HCT116 (cell line): ENCODE measurements around the gene AXL. TPM values are rescaled to one million over a fixed set of nuclear protein-coding genes. Genes with fewer than 3 reads are reported as not detected.

Source experiments
- ATAC-seq: fragments of 200-7000 bp; cut with Tn5 transposase; 2 replicates; pipeline ENCODE4 v1.9.1; 2020; ENCODE audit warnings: mild to moderate bottlenecking, moderate library complexity
- BruUV-seq: library from RNA; stranded (reverse); fragments of 400-500 nt; replicated peaks from 2 replicates; lab custom pipeline; 2021; lab: Mats Ljungman, UMichigan
- CTCF ChIA-PET: fragments of 300-600 bp; sonication (Branson Sonifier 250); formaldehyde crosslinking; loops from one replicate; lab custom pipeline; 2021; ENCODE audit warnings: antibody characterized with exemption; lab: Charles Lee
- POLR2A ChIA-PET: fragments of 300-600, 350-600 bp; sonication (Branson Sonifier 250); formaldehyde crosslinking; loops from one replicate; lab custom pipeline; 2021; ENCODE audit warnings: antibody characterized with exemption; lab: Charles Lee
- RAD21 ChIA-PET, 2 experiments: fragments of 300-600 bp; sonication (Branson Sonifier 250); formaldehyde crosslinking; loops; one replicate each; lab custom pipeline; 2023; ENCODE audit warnings: low total read pairs in 2 of 2; ENCODE audit not compliant: uncharacterized antibody in 2 of 2, unreplicated experiment in 2 of 2, low non-redundant PET in 1 of 2; lab: Charles Lee
- DNase-seq: peaks from one replicate; pipeline ENCODE4 v3.0.0-alpha.2; 2010; ENCODE audit warnings: low read depth, low spot score
- H2AFZ ChIP-seq: fragments of 200-600 bp; shearing (Covaris generic), sonication (generic); 2 replicates; pipeline ENCODE4 v1.6.1; 2017; ENCODE audit warnings: low read depth, mixed run types, mixed read lengths, antibody characterized with exemption, low read length; ENCODE audit not compliant: poor library complexity, severe bottlenecking
- H3K27ac ChIP-seq: 2 replicates; pipeline ENCODE4 v1.5.1; 2012; ENCODE audit warnings: low read depth, low read length
- H3K27me3 ChIP-seq: fragments of 200-600 bp; sonication (generic); 2 replicates; pipeline ENCODE4 v1.6.1; 2016; ENCODE audit warnings: mixed run types, low read length, mixed read lengths; ENCODE audit not compliant: insufficient read depth
- H3K36me3 ChIP-seq, 2 experiments: fragments of 200-500 bp in 1 of 2; fragments of 200-600 bp in 1 of 2; sonication (Bioruptor generic) in 1 of 2; sonication (generic) in 1 of 2; 2 replicates each; pipeline versions ENCODE4 v1.5.1 to v1.6.1; 2014 to 2016; ENCODE audit warnings: low read length in 2 of 2, inconsistent platforms in 1 of 2, mixed read lengths in 1 of 2, mixed run types in 1 of 2; ENCODE audit not compliant: insufficient read depth in 2 of 2, control insufficient read depth in 1 of 2
- H3K4me1 ChIP-seq, 2 experiments: fragments of 200-600 bp in 1 of 2; sonication (generic) in 1 of 2; 2 replicates each; pipeline versions ENCODE4 v1.5.1 to v1.6.1; 2012 to 2017; ENCODE audit warnings: low read length in 2 of 2, inconsistent platforms in 1 of 2, mild to moderate bottlenecking in 1 of 2, mixed read lengths in 1 of 2, mixed run types in 1 of 2, moderate library complexity in 1 of 2; ENCODE audit not compliant: insufficient read depth in 2 of 2, control insufficient read depth in 1 of 2
- H3K4me2 ChIP-seq: fragments of 200-600 bp; sonication (generic); 2 replicates; pipeline ENCODE4 v1.6.1; 2017; ENCODE audit warnings: mixed run types, low read length, mixed read lengths
- H3K4me3 ChIP-seq, 2 experiments: fragments of 200-600 bp in 1 of 2; sonication (generic) in 1 of 2; replicated peaks in 1 of 2; 2 replicates each; pipeline ENCODE4 v1.5.1; 2011 to 2016; ENCODE audit warnings: low read length in 2 of 2, control low read depth in 1 of 2, low read depth in 1 of 2, mild to moderate bottlenecking in 1 of 2, mixed read lengths in 1 of 2, mixed run types in 1 of 2
- H3K79me2 ChIP-seq: fragments of 200-600 bp; sonication (generic); 2 replicates; pipeline ENCODE4 v1.6.1; 2017; ENCODE audit warnings: mild to moderate bottlenecking, mixed run types, low read length, moderate library complexity, mixed read lengths; ENCODE audit not compliant: insufficient read depth
- H3K9ac ChIP-seq: fragments of 200-600 bp; sonication (generic); 2 replicates; pipeline ENCODE4 v1.6.1; 2016; ENCODE audit warnings: low read length, mixed read lengths
- H3K9me2 ChIP-seq: fragments of 200-600 bp; sonication (generic), shearing (Covaris generic); 2 replicates; pipeline ENCODE4 v1.6.1; 2017; ENCODE audit warnings: mixed run types, mild to moderate bottlenecking, moderate library complexity; ENCODE audit not compliant: insufficient read depth
- H3K9me3 ChIP-seq, 2 experiments: fragments of 200-500 bp in 1 of 2; fragments of 200-600 bp in 1 of 2; sonication (Bioruptor generic) in 1 of 2; sonication (generic) in 1 of 2; 2 replicates each; pipeline ENCODE4 v1.6.1; 2014 to 2017; ENCODE audit warnings: low read length in 2 of 2, mixed read lengths in 2 of 2, inconsistent platforms in 1 of 2, low read depth in 1 of 2, mild to moderate bottlenecking in 1 of 2, mixed run types in 1 of 2, moderate library complexity in 1 of 2; ENCODE audit not compliant: control insufficient read depth in 1 of 2, insufficient read depth in 1 of 2
- H4K20me1 ChIP-seq: fragments of 200-600 bp; sonication (generic), shearing (Covaris generic); 2 replicates; pipeline ENCODE4 v1.6.1; 2017; ENCODE audit warnings: mixed run types, mild to moderate bottlenecking, moderate library complexity; ENCODE audit not compliant: insufficient read depth
- CEBPB ChIP-seq: IDR thresholded peaks from 2 replicates; pipeline ENCODE4 v1.6.1; 2012; ENCODE audit warnings: low read depth
- ELF1 ChIP-seq: IDR thresholded peaks from 2 replicates; pipeline ENCODE4 v1.6.1; 2012; ENCODE audit warnings: low read depth, borderline replicate concordance
- EZH2 ChIP-seq: fragments of 200-600 bp; sonication (generic); IDR thresholded peaks from 2 replicates; pipeline ENCODE4 v1.6.1; 2017; ENCODE audit warnings: antibody characterized with exemption, mixed run types
- FOSL1 ChIP-seq: IDR thresholded peaks from 2 replicates; pipeline ENCODE4 v1.6.1; 2012; ENCODE audit warnings: low read depth
- POLR2AphosphoS5 ChIP-seq: IDR thresholded peaks from 2 replicates; pipeline ENCODE4 v1.6.1; 2011; ENCODE audit warnings: mild to moderate bottlenecking, low read depth, low read length, moderate library complexity
- SP1 ChIP-seq: IDR thresholded peaks from 2 replicates; pipeline ENCODE4 v1.6.1; 2012; ENCODE audit warnings: low read depth
- SRF ChIP-seq: IDR thresholded peaks from 2 replicates; pipeline ENCODE4 v1.6.1; 2012; ENCODE audit warnings: low read depth
- TCF7L2 ChIP-seq: IDR thresholded peaks from 2 replicates; pipeline ENCODE4 v1.7.0; 2011; ENCODE audit warnings: borderline replicate concordance, inconsistent platforms; ENCODE audit not compliant: insufficient read depth, insufficient read length; ENCODE audit errors: extremely low read depth
- ZNF274 ChIP-seq: fragments of 200-500 bp; sonication (Bioruptor generic); IDR thresholded peaks from 2 replicates; pipeline ENCODE4 v1.6.1; 2014; ENCODE audit warnings: mild to moderate bottlenecking, low read depth, low read length, inconsistent platforms
- intact Hi-C: fragments of 100-400 bp; cut with micrococcal nuclease; formaldehyde crosslinking; loops from 2 replicates; pipeline ENCODE4 v1.10.0; 2022
- total RNA-seq: library from RNA; stranded (reverse); gene quantifications from one replicate; pipeline ENCODE4 v1.2.1, GENCODE V29; 2021; ENCODE audit not compliant: unreplicated experiment
- TF ChIP-seq, protein P1 (sequence below): IDR thresholded peaks from 2 replicates; pipeline ENCODE4 v1.6.1; 2012
- TF ChIP-seq, protein P2 (sequence below), 3 experiments: fragments of 200-600 bp in 1 of 3; sonication (generic) in 1 of 3; IDR thresholded peaks in 2 of 3; conservative IDR thresholded peaks in 1 of 3; 2 replicates each; pipeline ENCODE4 v1.5.1; 2012 to 2017; ENCODE audit warnings: low read depth in 2 of 3, low read length in 2 of 3, antibody characterized with exemption in 1 of 3, borderline replicate concordance in 1 of 3, control low read depth in 1 of 3, mild to moderate bottlenecking in 1 of 3, mixed read lengths in 1 of 3, mixed run types in 1 of 3, moderate library complexity in 1 of 3; ENCODE audit not compliant: insufficient read depth in 1 of 3
- TF ChIP-seq, protein P3 (sequence below): IDR thresholded peaks from 2 replicates; pipeline ENCODE4 v1.6.1; 2012; ENCODE audit warnings: low read depth

The AXL gene
- total RNA-seq, 1 experiment from 2014 or later = 47.4 TPM

DNA sequence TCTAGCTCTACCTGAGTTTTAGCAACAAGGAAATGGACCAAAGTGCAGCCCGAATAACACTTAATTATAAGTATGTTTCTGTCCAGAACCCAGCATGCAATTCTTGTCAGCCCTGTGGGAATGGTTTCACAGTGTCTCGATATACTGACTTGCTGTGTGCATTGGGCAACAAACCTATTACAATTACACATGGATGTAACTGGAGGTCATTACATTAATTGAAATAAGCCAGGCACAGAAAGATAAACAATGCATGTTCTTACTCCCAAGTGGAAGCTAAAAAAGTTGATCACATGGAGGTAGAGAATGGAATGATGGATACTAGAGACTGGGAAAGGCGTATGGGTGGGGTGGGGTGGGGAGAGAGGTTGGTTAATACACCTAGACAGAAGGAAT, 31.1 kb upstream of the AXL start:
- Histone ChIP-seq H3K27me3 (no peaks in the 10 kb centered on the region), H3K9me2 (no peaks in the 10 kb centered on the region), H2AFZ (no peak overlapping the region), H3K27ac (no peak overlapping the region), H3K9me3 (no peaks in the 10 kb centered on the region), H3K9ac (no peak overlapping the region), H3K79me2 (no peaks in the 10 kb centered on the region), H3K4me1 (peaks cover 12 to 14% of the 10 kb centered on the region in 2 experiments), H3K36me3 (no peaks in the 10 kb centered on the region), H4K20me1 (no peaks in the 10 kb centered on the region), H3K4me3 (no peak overlapping the region), H3K4me2 (no peak overlapping the region)
- RAD21 ChIA-PET = no interaction called here
- POLR2A ChIA-PET = no interaction called here
- TF ChIP-seq EZH2 = no peak
- TF ChIP-seq FOSL1 = no peak
- no peak for TF ChIP-seq SP1
- no peak for TF ChIP-seq TCF7L2
- no peak for TF ChIP-seq ZNF274
- TF ChIP-seq, protein P1, sequence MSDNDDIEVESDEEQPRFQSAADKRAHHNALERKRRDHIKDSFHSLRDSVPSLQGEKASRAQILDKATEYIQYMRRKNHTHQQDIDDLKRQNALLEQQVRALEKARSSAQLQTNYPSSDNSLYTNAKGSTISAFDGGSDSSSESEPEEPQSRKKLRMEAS = no peak
- no peak for TF ChIP-seq SRF
- no peak for TF ChIP-seq CEBPB
- TF ChIP-seq POLR2AphosphoS5 = no peak
- TF ChIP-seq, protein P2, sequence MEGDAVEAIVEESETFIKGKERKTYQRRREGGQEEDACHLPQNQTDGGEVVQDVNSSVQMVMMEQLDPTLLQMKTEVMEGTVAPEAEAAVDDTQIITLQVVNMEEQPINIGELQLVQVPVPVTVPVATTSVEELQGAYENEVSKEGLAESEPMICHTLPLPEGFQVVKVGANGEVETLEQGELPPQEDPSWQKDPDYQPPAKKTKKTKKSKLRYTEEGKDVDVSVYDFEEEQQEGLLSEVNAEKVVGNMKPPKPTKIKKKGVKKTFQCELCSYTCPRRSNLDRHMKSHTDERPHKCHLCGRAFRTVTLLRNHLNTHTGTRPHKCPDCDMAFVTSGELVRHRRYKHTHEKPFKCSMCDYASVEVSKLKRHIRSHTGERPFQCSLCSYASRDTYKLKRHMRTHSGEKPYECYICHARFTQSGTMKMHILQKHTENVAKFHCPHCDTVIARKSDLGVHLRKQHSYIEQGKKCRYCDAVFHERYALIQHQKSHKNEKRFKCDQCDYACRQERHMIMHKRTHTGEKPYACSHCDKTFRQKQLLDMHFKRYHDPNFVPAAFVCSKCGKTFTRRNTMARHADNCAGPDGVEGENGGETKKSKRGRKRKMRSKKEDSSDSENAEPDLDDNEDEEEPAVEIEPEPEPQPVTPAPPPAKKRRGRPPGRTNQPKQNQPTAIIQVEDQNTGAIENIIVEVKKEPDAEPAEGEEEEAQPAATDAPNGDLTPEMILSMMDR (IDR thresholded peaks at IDR 0.05 in 2 of 3, conservative IDR thresholded peaks at IDR 0.05 in 1 of 3; ENCODE audit: borderline replicate concordance in 1 of 3, insufficient read depth in 1 of 3, low read depth in 2 of 3, low read length in 2 of 3) = no peak
- no peak for TF ChIP-seq ELF1
- TF ChIP-seq, protein P3, sequence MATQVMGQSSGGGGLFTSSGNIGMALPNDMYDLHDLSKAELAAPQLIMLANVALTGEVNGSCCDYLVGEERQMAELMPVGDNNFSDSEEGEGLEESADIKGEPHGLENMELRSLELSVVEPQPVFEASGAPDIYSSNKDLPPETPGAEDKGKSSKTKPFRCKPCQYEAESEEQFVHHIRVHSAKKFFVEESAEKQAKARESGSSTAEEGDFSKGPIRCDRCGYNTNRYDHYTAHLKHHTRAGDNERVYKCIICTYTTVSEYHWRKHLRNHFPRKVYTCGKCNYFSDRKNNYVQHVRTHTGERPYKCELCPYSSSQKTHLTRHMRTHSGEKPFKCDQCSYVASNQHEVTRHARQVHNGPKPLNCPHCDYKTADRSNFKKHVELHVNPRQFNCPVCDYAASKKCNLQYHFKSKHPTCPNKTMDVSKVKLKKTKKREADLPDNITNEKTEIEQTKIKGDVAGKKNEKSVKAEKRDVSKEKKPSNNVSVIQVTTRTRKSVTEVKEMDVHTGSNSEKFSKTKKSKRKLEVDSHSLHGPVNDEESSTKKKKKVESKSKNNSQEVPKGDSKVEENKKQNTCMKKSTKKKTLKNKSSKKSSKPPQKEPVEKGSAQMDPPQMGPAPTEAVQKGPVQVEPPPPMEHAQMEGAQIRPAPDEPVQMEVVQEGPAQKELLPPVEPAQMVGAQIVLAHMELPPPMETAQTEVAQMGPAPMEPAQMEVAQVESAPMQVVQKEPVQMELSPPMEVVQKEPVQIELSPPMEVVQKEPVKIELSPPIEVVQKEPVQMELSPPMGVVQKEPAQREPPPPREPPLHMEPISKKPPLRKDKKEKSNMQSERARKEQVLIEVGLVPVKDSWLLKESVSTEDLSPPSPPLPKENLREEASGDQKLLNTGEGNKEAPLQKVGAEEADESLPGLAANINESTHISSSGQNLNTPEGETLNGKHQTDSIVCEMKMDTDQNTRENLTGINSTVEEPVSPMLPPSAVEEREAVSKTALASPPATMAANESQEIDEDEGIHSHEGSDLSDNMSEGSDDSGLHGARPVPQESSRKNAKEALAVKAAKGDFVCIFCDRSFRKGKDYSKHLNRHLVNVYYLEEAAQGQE = no peak
- CTCF ChIA-PET = no interaction called here
- no TSS peak for BruUV-seq
- intact Hi-C loops = no loop called here
- DNase-seq (no peak), ATAC-seq (no peak)
